ENCODE measurements around the gene IDI2. TPM values are rescaled to one million over a fixed set of nuclear protein-coding genes. Genes with fewer than 3 reads are reported as not detected.
A peak's percentile ranks its signal among the peaks of the same experiment; 100 is the strongest.

IDI2 gene
- total RNA-seq, 1 experiment from 2014 or later = not detected

- peaks cover 72% of the 10 kb centered on the region for H3K36me3 Mint-ChIP-seq (ENCODE audit: insufficient read depth, unreplicated experiment)
- H3K4me3 Mint-ChIP-seq (ENCODE audit: unreplicated experiment) = no peak overlapping the region
- H3K27ac Mint-ChIP-seq (ENCODE audit: low read depth, unreplicated experiment) = no peak overlapping the region
- BruUV-seq (replicated peaks) = no TSS peak
- H3K27me3 Mint-ChIP-seq (ENCODE audit: insufficient read depth, unreplicated experiment) = no peaks in the 10 kb centered on the region
- ChIA-PET POLR2A (interaction anchor here (1.3 kb wide), 1 partner anchor 62 kb away, joined by 3 read pairs; the partner anchor contains the start of gene LARP4B), CTCF (interaction anchor here (0.6 kb wide), 1 partner anchor 11 kb away, joined by 3 read pairs; no protein-coding TSS in a partner anchor)
- H3K4me1 Mint-ChIP-seq (ENCODE audit: insufficient read depth, unreplicated experiment) = peaks cover 11% of the 10 kb centered on the region
- intact Hi-C loops (cut with micrococcal nuclease) = no loop called here
- TF ChIP-seq CTCF (IDR thresholded peaks at IDR 0.05; ENCODE audit: unreplicated experiment) = no peak
- no peak for DNase-seq (ENCODE audit: unreplicated experiment)
- no peaks in the 10 kb centered on the region for H3K9me3 Mint-ChIP-seq (ENCODE audit: unreplicated experiment)
Observed at GRCh38 chr10:992871-993270, 32.8 kb downstream of the IDI2 start.

GRCh38 chr10:992467-992866 lies 33.2 kb downstream of the IDI2 start:
- Mint-ChIP-seq H3K9me3 (ENCODE audit: unreplicated experiment) (no peaks in the 10 kb centered on the region), H3K4me1 (ENCODE audit: insufficient read depth, unreplicated experiment) (peaks cover 11% of the 10 kb centered on the region), H3K27me3 (ENCODE audit: insufficient read depth, unreplicated experiment) (no peaks in the 10 kb centered on the region), H3K36me3 (ENCODE audit: insufficient read depth, unreplicated experiment) (peaks cover 70% of the 10 kb centered on the region), H3K4me3 (ENCODE audit: unreplicated experiment) (no peak overlapping the region), H3K27ac (ENCODE audit: low read depth, unreplicated experiment) (no peak overlapping the region)
- POLR2A ChIA-PET = interaction anchor here (1.3 kb wide), 1 partner anchor 61 kb away, joined by 3 read pairs; the partner anchor contains the start of gene LARP4B
- no peak for TF ChIP-seq CTCF (IDR thresholded peaks at IDR 0.05; ENCODE audit: unreplicated experiment)
- CTCF ChIA-PET = no interaction called here
- intact Hi-C loops (cut with micrococcal nuclease) = no loop called here
- DNase-seq (ENCODE audit: unreplicated experiment) = no peak
- no TSS peak for BruUV-seq (replicated peaks)

- H3K4me1 Mint-ChIP-seq (ENCODE audit: insufficient read depth, unreplicated experiment) = peaks cover 20% of the 10 kb centered on the region
- H3K9me3 Mint-ChIP-seq (ENCODE audit: unreplicated experiment) = no peaks in the 10 kb centered on the region
Observed at GRCh38 chr10:990808-991207, 34.9 kb downstream of the IDI2 start.

More at GRCh38 chr10:990808-991207, 34.9 kb downstream of the IDI2 start:
- DNase-seq (ENCODE audit: unreplicated experiment) = no peak
- intact Hi-C loops (cut with micrococcal nuclease) = no loop called here
- CTCF ChIA-PET = no interaction called here
- peak overlapping the region; percentile 95 for H3K4me3 Mint-ChIP-seq (ENCODE audit: unreplicated experiment)
- H3K27ac Mint-ChIP-seq (ENCODE audit: low read depth, unreplicated experiment) = no peak overlapping the region
- peaks cover 53% of the 10 kb centered on the region for H3K36me3 Mint-ChIP-seq (ENCODE audit: insufficient read depth, unreplicated experiment)
- no TSS peak for BruUV-seq (replicated peaks)
- no peaks in the 10 kb centered on the region for H3K27me3 Mint-ChIP-seq (ENCODE audit: insufficient read depth, unreplicated experiment)
- POLR2A ChIA-PET = interaction anchor here (0.7 to 6.3 kb wide), 3 partner anchors 9 to 862 kb away, joined by 3 to 170 read pairs (median 3); partner anchors contain the start of genes IDI1 and WDR37
- TF ChIP-seq CTCF (IDR thresholded peaks at IDR 0.05; ENCODE audit: unreplicated experiment) = no peak

Measured in MCF 10A (cell line).